GM21786 (cell line): Measurements from ENCODE around the gene FRAS1.
"Not testable (repeated sequence)": the region's sequence is repeated elsewhere in the genome, so short reads cannot be mapped to it uniquely, and the experiment has no call there.

Experiments used
- ATAC-seq: cut with Tn5 transposase; IDR thresholded peaks from one replicate; pipeline ENCODE4 v1.9.1; 2021; ENCODE audit not compliant: unreplicated experiment

FRAS1 gene

GRCh38 chr4:78162342-78162741 is 105.2 kb downstream of the FRAS1 start:
- no peak for ATAC-seq

- no peak for ATAC-seq
These were observed 105.7 kb downstream of the FRAS1 start for GRCh38 chr4:78162821-78163220.

- no peak for ATAC-seq
These were observed 108.6 kb downstream of the FRAS1 start for GRCh38 chr4:78165758-78166157.

- ATAC-seq: no peak
These were observed 109.5 kb downstream of the FRAS1 start for GRCh38 chr4:78166622-78167021.

- no peak for ATAC-seq
These were observed 110.4 kb downstream of the FRAS1 start for GRCh38 chr4:78167510-78167909.

- no peak for ATAC-seq
These were observed 110.9 kb downstream of the FRAS1 start for GRCh38 chr4:78168029-78168428.

GRCh38 chr4:78169728-78170127 is 112.6 kb downstream of the FRAS1 start:
- ATAC-seq: no peak

- ATAC-seq: no peak
These were observed 114.4 kb downstream of the FRAS1 start for GRCh38 chr4:78171482-78171881.

GRCh38 chr4:78174891-78175290 is 117.8 kb downstream of the FRAS1 start:
- ATAC-seq: no peak

- no peak for ATAC-seq
These were observed 122.1 kb downstream of the FRAS1 start for GRCh38 chr4:78179196-78179595.

- not testable (repeated sequence) for ATAC-seq
These were observed 124.6 kb downstream of the FRAS1 start for GRCh38 chr4:78181681-78182234.

GRCh38 chr4:78184584-78184983 is 127.5 kb downstream of the FRAS1 start:
- ATAC-seq: no peak

GRCh38 chr4:78185117-78185516 is 128.0 kb downstream of the FRAS1 start:
- ATAC-seq: no peak

- ATAC-seq: no peak
These were observed 129.7 kb downstream of the FRAS1 start for GRCh38 chr4:78186597-78187543.

- no peak for ATAC-seq
These were observed 132.9 kb downstream of the FRAS1 start for GRCh38 chr4:78190068-78190467.

GRCh38 chr4:78190595-78190994 is 133.5 kb downstream of the FRAS1 start:
- ATAC-seq: no peak

- ATAC-seq: no peak
These were observed 140.8 kb downstream of the FRAS1 start for GRCh38 chr4:78197947-78198346.

GRCh38 chr4:78199984-78200383 is 142.9 kb downstream of the FRAS1 start:
- ATAC-seq: no peak

GRCh38 chr4:78200949-78201348 is 143.8 kb downstream of the FRAS1 start:
- ATAC-seq: no peak

GRCh38 chr4:78204176-78204575 is 147.1 kb downstream of the FRAS1 start:
- no peak for ATAC-seq

- no peak for ATAC-seq
These were observed 148.5 kb downstream of the FRAS1 start for GRCh38 chr4:78205591-78205990.

GRCh38 chr4:78207541-78207940 is 150.4 kb downstream of the FRAS1 start:
- ATAC-seq: no peak
